ENCODE measurements around the gene INPP4A.

The INPP4A gene

GRCh38 chr2:98548920-98549818, 104.5 kb downstream of the INPP4A start:
- peak overlapping the region; percentile 20 for H3K4me3 Mint-ChIP-seq
- H3K9me3 Mint-ChIP-seq (ENCODE audit: low read depth), result no peaks in the 10 kb centered on the region
- H3K36me3 Mint-ChIP-seq, result peaks cover 21% of the 10 kb centered on the region
- H3K27me3 Mint-ChIP-seq, result no peaks in the 10 kb centered on the region
- H3K4me1 Mint-ChIP-seq (ENCODE audit: low read depth), result peaks cover 62% of the 10 kb centered on the region
- peak overlapping the region; percentile 64 for H3K27ac Mint-ChIP-seq

DNA sequence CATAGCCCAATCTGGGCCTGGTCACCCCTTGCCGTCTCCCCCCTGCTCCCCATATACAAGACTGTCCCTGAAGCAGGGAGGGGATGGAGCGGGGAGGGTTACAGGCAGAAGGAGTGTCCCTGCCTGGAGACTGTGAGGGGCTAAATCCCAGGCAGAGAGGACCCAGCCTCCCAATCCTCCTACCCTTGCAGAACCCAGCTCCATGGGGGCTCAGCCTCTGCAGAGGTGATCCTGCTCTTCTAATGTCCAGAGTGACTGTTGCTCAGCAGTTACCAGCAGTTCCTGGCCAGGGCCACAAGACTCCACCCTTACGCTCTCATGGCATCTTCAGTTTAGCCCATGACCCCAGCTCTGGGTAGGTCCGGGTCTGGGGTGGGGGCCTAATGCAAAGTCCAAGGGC, 105.5 kb downstream of the INPP4A start:
- Mint-ChIP-seq H3K4me1 (ENCODE audit: low read depth) (peaks cover 64% of the 10 kb centered on the region), H3K9me3 (ENCODE audit: low read depth) (no peaks in the 10 kb centered on the region), H3K27me3 (no peaks in the 10 kb centered on the region), H3K4me3 (no peak overlapping the region), H3K36me3 (peaks cover 21% of the 10 kb centered on the region), H3K27ac (peak overlapping the region; percentile 85)

- no peaks in the 10 kb centered on the region for H3K9me3 Mint-ChIP-seq (ENCODE audit: low read depth)
- H3K27ac Mint-ChIP-seq, result peak overlapping the region; percentile 85
- peaks cover 12% of the 10 kb centered on the region for H3K36me3 Mint-ChIP-seq
- H3K4me1 Mint-ChIP-seq (ENCODE audit: low read depth), result peaks cover 67% of the 10 kb centered on the region
- H3K4me3 Mint-ChIP-seq, result no peak overlapping the region
- H3K27me3 Mint-ChIP-seq, result no peaks in the 10 kb centered on the region
These were observed 106.7 kb downstream of the INPP4A start for GRCh38 chr2:98551316-98551715.

GRCh38 chr2:98552499-98553179, 108.0 kb downstream of the INPP4A start:
- Mint-ChIP-seq H3K36me3 (peaks cover 9% of the 10 kb centered on the region), H3K4me3 (no peak overlapping the region), H3K4me1 (ENCODE audit: low read depth) (peaks cover 62% of the 10 kb centered on the region), H3K9me3 (ENCODE audit: low read depth) (no peaks in the 10 kb centered on the region), H3K27ac (peak overlapping the region; percentile 7), H3K27me3 (no peaks in the 10 kb centered on the region)

- Mint-ChIP-seq H3K27ac (peak overlapping the region; percentile 56), H3K4me3 (no peak overlapping the region), H3K27me3 (no peaks in the 10 kb centered on the region), H3K36me3 (peaks cover 8% of the 10 kb centered on the region), H3K4me1 (ENCODE audit: low read depth) (peaks cover 53% of the 10 kb centered on the region), H3K9me3 (ENCODE audit: low read depth) (no peaks in the 10 kb centered on the region)
These were observed 109.6 kb downstream of the INPP4A start for GRCh38 chr2:98554116-98554861.

DNA sequence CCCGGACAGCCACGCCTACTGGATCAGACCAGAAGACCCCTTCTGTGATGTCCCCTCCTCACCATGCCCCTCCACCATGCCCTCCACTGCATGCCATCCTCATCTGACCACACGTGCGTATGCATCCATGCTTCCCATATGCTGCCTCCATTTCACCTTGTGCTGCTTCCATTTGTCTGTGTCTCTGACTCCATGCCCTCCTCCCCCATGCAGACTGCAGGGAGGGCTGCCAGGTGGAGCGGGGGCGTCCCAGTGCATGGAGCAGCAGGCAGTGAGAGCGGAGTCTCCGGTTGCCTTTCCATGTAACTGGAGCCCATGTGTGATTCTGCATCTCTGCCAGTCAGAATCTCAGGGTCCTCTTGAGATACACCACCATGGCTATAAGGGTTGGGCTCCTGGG, 111.0 kb downstream of the INPP4A start:
- Mint-ChIP-seq H3K36me3 (peaks cover 5% of the 10 kb centered on the region), H3K27me3 (no peaks in the 10 kb centered on the region), H3K4me1 (ENCODE audit: low read depth) (peaks cover 48% of the 10 kb centered on the region), H3K27ac (no peak overlapping the region), H3K9me3 (ENCODE audit: low read depth) (no peaks in the 10 kb centered on the region), H3K4me3 (no peak overlapping the region)

- Mint-ChIP-seq H3K4me3 (no peak overlapping the region), H3K27ac (peak overlapping the region; percentile 41), H3K4me1 (ENCODE audit: low read depth) (peaks cover 41% of the 10 kb centered on the region), H3K36me3 (peaks cover 5% of the 10 kb centered on the region), H3K9me3 (ENCODE audit: low read depth) (no peaks in the 10 kb centered on the region), H3K27me3 (no peaks in the 10 kb centered on the region)
These were observed 111.8 kb downstream of the INPP4A start for GRCh38 chr2:98556344-98557033.

DNA sequence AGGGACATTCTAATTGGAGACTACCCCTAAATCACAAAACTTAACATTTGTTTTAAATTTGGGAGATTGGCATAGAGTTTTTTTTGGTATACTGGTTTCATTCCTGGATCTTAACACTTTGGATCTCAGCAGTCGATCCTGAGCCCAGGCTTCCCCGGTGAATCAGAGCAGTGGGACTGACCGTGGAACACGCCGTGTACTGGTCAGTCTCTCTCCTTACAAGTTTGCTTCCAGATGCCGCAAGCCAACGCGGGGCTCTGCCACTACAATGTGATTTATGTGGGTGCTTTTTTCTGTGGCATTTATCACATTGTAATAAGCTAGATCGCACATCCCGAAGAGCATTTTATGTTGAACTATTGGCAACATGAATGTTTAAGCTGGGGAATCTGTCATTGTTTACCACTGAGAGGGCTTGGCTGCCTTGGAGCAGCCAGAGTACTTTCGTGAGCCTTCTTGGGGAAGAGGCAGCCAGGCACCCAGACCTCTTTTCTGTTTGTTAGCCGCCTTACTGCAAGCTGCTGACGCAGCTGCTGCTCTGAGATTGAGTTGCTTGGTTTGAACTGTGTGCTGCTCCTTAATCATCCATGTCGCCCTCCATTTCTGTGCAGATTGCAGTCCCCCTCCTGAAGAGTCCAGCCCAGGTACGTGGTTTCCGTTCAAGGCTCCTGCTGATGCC, 114.3 kb downstream of the INPP4A start:
- H3K36me3 Mint-ChIP-seq, result no peaks in the 10 kb centered on the region
- peaks cover 29% of the 10 kb centered on the region for H3K4me1 Mint-ChIP-seq (ENCODE audit: low read depth)
- no peaks in the 10 kb centered on the region for H3K9me3 Mint-ChIP-seq (ENCODE audit: low read depth)
- no peaks in the 10 kb centered on the region for H3K27me3 Mint-ChIP-seq
- H3K4me3 Mint-ChIP-seq, result no peak overlapping the region
- peak overlapping the region; percentile 68 for H3K27ac Mint-ChIP-seq

GRCh38 chr2:98559581-98559980, 114.9 kb downstream of the INPP4A start:
- Mint-ChIP-seq H3K36me3 (no peaks in the 10 kb centered on the region), H3K9me3 (ENCODE audit: low read depth) (no peaks in the 10 kb centered on the region), H3K27me3 (no peaks in the 10 kb centered on the region), H3K4me3 (no peak overlapping the region), H3K4me1 (ENCODE audit: low read depth) (peaks cover 29% of the 10 kb centered on the region), H3K27ac (peak overlapping the region; percentile 68)

GRCh38 chr2:98560256-98560771, 115.7 kb downstream of the INPP4A start:
- no peaks in the 10 kb centered on the region for H3K9me3 Mint-ChIP-seq (ENCODE audit: low read depth)
- no peak overlapping the region for H3K4me3 Mint-ChIP-seq
- H3K27ac Mint-ChIP-seq, result peak overlapping the region; percentile 68
- H3K36me3 Mint-ChIP-seq, result no peaks in the 10 kb centered on the region
- peaks cover 26% of the 10 kb centered on the region for H3K4me1 Mint-ChIP-seq (ENCODE audit: low read depth)
- no peaks in the 10 kb centered on the region for H3K27me3 Mint-ChIP-seq

GRCh38 chr2:98561018-98561417, 116.4 kb downstream of the INPP4A start:
- no peaks in the 10 kb centered on the region for H3K27me3 Mint-ChIP-seq
- H3K27ac Mint-ChIP-seq, result peak overlapping the region; percentile 5
- no peaks in the 10 kb centered on the region for H3K9me3 Mint-ChIP-seq (ENCODE audit: low read depth)
- no peak overlapping the region for H3K4me3 Mint-ChIP-seq
- peaks cover 20% of the 10 kb centered on the region for H3K4me1 Mint-ChIP-seq (ENCODE audit: low read depth)
- H3K36me3 Mint-ChIP-seq, result no peaks in the 10 kb centered on the region

GRCh38 chr2:98561902-98562695, 117.4 kb downstream of the INPP4A start:
- Mint-ChIP-seq H3K27me3 (no peaks in the 10 kb centered on the region), H3K4me1 (ENCODE audit: low read depth) (peaks cover 12% of the 10 kb centered on the region), H3K4me3 (no peak overlapping the region), H3K9me3 (ENCODE audit: low read depth) (no peaks in the 10 kb centered on the region), H3K27ac (peak overlapping the region; percentile 28), H3K36me3 (no peaks in the 10 kb centered on the region)

DNA sequence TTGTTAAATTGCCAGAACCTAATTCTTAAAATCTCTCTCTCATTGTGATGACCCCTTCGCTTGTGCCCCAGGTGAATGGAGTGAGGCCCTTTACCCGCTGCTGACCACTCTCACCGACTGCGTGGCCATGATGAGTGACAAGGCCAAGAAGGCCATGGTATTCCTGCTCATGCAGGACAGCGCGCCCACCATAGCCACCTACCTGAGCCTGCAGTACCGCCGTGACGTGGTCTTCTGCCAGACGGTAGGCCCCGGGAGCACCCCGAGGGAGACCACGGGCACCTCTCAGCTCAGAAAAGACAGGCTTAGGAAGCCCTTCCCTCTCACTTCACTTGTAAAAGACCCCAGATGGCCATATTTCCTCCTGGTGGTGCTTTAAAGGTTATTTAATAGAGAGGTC, 118.7 kb downstream of the INPP4A start:
- Mint-ChIP-seq H3K27ac (peak overlapping the region; percentile 84), H3K36me3 (no peaks in the 10 kb centered on the region), H3K27me3 (no peaks in the 10 kb centered on the region), H3K4me3 (no peak overlapping the region), H3K9me3 (ENCODE audit: low read depth) (no peaks in the 10 kb centered on the region), H3K4me1 (ENCODE audit: low read depth) (peaks cover 8% of the 10 kb centered on the region)
